ENCODE measurements around the gene CMTM4. TPM values are rescaled to one million over a fixed set of nuclear protein-coding genes. Genes with fewer than 3 reads are reported as not detected.
"Not testable (repeated sequence)": the region's sequence is repeated elsewhere in the genome, so short reads cannot be mapped to it uniquely, and the experiment has no call there.

The CMTM4 gene
- total RNA-seq, 1 experiment from 2014 or later: 22.5 TPM

DNA sequence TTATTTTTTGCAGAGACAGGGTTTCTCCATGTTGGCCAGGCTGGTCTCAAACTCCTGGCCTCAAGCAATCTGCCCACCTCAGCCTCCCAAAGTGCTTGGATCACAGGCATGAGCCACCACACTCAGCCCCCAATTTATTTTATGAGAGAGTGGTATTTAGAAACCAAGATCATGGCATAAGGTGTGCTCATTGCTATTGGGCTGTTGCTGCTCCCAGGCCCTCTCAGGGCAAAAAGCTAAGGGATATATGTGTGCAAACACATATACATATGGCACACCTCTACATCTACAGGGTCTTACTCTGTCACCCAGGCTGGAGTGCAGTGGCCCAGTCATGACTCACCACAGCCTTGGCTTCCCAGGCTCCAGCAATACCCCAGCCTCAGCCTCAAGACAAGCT, 15.0 kb upstream of the CMTM4 start:
- DNase-seq (ENCODE audit: low spot score): no peak
- in situ Hi-C loops (cut with HindIII; ENCODE audit: low sequenced_read_pairs): no loop called here

DNA sequence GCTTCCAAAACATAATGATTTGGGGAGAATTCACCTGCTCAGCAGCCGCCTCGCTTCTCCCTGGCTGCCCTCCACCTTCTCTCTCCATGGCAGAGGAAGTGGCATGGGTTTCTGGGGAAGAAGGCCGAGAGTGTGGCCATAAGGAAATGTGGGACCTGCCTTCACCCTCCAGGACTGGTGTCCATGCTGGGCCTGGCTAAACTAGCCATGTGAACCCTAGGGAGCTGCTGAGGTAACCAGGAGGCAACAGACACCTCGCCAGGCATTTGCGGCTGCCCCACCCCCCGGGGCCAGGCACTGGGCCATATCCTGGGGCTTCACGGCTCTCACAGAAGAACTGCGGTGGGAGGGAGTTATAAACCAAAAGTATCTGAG, 9.9 kb upstream of the CMTM4 start:
- in situ Hi-C loops (cut with HindIII; ENCODE audit: low sequenced_read_pairs): no loop called here
- DNase-seq (ENCODE audit: low spot score): no peak

DNA sequence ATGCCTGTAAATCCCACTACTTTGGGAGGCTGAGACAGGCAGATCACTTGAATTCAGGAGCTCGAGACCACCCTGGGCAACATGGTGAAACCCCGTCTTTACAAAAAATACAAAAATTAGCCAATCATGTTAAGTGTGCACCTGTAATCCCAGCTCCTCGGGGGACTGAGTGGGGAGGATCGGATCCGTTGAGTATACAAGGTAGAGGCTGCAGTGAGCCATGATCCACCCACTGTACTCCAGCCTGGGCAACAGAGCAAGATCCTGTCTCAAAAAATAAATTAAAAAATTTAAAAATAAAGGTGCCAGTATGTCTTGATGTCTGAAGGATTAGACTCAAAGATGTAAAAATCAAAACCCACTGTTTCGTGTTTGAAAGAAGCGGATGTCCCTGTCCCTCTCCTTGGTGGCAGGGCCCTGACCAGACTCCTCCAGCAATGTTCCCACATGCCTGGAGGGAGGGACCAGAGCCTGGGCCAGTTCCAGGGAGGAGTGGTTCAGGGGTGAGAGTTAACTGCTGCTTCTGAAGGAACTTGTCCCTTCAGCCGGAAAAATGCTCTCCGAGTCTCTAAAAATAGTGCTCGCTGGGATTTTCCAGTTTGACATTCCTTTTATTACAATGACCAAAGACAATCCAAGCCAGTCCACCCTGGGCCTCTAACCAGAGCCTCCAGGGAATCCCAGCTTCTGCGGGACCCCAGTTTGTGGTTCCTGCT, 9.4 kb upstream of the CMTM4 start:
- in situ Hi-C loops (cut with HindIII; ENCODE audit: low sequenced_read_pairs): no loop called here
- peak; percentile 34 for DNase-seq (ENCODE audit: low spot score)

DNA sequence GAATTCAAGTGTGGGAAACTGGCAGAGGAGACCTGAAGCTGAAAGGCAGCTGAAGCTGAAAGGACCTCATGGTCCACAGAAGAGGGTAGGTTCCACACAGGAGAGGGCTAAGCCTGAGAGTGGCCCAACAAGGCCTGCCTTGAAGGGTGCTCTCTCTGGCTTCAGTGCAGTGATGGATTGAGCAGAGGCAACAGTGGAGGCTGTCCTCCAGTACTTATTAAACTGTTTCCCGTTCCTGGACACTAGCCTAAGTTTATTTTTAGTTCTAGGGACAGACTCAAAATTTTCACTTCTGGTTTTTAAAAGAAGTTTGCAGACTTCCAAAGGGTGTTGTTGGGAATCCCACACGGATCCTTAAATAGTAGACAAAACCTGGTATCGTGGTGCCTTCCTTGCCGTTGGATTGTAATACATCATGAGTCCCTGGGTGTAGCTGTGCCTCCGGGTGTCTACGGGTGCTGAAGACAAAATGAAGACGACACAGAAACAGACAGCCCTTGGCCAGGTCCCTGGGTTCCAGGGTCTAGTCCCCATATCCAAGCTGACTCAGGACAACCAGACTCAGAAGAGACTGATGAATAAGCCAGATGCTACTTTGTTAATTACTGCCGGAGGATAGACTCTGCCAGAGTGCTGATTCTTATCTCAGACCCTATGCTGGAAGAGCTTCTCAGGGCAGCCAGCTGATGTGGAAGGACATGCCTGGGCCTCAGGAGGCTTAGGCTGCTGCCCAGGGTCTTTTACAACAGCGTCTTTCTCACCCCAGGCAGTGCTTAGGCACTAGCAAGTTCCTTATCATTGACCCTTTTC, 7.1 kb upstream of the CMTM4 start:
- DNase-seq (ENCODE audit: low spot score): no peak
- in situ Hi-C loops (cut with HindIII; ENCODE audit: low sequenced_read_pairs): no loop called here

DNA sequence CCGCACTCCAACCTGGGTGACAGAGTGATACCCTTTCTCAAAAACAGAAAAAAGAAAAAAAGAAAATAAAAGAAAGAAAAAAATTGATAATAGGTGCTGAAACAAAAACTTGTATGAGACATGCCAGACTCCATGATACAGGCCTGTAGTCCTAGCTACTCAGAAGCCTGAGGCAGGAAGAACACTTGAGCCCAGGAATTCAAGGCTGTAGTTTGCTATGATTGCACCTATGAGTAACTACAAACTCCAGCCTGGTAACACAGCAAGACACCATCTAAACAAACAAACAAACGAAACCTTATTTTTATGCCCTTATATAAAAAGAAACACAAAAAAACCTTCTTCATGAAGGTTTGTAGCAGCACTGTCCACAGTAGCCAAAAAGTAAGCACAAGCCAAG, 5.0 kb upstream of the CMTM4 start:
- in situ Hi-C loops (cut with HindIII; ENCODE audit: low sequenced_read_pairs): no loop called here
- no peak for DNase-seq (ENCODE audit: low spot score)

DNA sequence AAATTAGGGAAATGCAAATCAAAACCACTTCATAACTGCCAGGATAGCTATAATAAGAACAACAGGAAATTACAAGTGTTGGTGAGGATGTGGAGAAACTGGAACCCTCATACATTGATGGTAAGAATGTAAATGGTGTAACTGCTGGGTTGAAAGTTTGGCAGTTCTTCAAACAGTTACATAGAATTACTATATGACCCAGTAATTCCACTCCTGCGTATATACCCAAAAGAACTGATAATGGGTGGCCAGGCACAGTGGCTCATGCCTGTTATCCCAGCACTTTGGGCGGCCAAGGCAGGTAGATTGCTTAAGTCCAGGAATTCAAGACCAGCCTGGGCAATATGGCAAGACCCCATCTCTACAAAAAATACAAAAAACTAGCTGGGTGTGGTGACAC, 4.5 kb upstream of the CMTM4 start:
- no peak for DNase-seq (ENCODE audit: low spot score)
- in situ Hi-C loops (cut with HindIII; ENCODE audit: low sequenced_read_pairs): no loop called here

DNA sequence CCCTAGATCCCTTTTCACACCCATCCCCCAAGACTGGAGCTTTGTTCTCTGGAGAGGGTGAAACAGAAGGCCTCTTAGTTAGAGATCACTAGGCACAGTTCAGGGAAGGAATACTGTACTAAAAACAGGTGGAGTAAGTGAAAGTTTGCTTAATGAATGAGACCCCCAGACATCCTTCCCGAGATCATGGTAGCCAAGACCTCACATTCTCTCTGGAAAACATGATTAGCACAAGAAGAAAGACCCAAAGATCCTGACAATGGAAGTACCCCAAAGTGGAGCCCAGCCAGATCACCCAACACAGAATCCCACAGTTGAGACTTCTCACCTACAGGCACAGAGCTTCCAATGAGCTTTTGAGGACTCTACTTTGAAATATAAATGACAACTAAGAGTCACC, 3.4 kb upstream of the CMTM4 start:
- no peak for DNase-seq (ENCODE audit: low spot score)
- in situ Hi-C loops (cut with HindIII; ENCODE audit: low sequenced_read_pairs): no loop called here

DNA sequence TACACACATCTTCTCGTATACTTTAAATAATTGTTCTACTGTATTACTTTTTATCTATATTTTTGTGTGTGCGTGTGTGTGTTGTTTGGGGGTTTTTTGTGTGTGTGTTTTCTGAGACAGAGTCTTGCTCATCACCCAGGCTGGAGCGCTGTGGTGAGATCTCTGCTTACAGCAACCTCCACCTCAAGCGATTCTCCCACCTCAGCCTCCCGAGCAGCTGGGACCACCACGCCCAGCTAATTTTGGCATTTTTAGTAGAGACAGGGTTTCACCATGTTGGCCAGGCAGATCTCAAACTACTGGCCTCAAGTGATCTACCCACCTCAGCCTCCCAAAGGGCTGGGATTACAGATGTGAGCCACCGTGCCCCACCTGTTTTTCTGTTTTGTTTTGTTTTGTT, 1.5 kb upstream of the CMTM4 start:
- in situ Hi-C loops (cut with HindIII; ENCODE audit: low sequenced_read_pairs): no loop called here
- no peak for DNase-seq (ENCODE audit: low spot score)

DNA sequence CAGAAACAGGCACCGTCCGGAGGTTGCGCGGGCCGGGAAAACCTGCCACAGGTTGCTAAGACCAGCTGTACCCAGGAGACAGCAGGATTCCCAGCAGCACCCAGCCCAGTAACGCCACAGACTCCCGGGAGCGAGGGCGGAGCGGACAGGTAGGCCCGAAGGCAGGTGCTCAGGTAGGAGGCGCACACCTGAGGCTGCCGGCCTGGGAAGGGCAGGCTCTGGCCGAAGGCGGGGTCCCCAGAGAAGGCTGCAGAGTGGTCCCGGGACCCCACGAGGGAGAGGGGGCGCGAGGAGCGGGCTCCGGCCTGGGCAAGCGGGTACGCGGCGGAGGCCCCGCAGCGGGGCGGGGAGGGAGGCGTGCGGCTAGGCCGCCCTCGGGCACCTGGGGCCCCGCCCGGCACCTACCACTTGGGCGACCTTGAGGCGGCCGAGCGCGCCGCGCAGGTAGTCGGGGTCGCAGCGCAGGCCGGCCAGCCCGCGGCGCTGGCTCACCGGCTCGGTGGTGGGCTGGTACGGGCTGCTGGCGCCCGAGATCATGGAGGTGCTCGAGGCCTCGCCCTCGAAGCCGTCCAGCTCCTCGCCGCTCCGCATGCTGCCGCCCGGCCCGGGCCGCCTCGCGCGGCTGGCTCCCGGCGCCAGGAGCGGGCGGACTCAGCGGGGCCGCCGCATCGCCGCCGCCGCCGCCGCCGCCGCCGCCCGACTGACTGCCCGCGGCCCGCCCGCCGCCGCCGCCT, 441 bp downstream of the CMTM4 start:
- DNase-seq (ENCODE audit: low spot score): no peak
- in situ Hi-C loops (cut with HindIII; ENCODE audit: low sequenced_read_pairs): no loop called here

DNA sequence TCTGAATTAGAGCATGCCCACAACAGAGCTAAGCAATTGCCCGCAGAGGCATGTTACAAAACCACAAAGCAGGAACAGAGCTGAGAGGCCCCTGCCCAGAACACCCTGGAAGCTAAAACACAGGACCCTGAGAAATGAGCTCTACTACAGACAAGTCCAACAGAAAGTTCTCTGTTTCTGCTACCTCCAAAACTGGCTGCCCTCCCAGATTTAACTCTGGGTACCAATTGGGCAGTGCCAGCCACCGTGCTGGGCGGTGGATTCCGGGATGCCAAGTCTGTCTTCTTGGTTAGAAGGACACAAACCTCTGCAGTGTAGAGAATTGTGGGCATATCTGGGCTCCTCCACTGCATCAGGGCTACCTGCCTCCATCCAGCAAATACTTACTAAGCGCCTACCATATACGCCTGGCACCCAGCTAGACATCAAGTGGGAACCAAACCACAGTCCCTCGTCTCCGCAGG, 1.0 kb downstream of the CMTM4 start:
- DNase-seq (ENCODE audit: low spot score): peak; percentile 61
- in situ Hi-C loops (cut with HindIII; ENCODE audit: low sequenced_read_pairs): no loop called here

DNA sequence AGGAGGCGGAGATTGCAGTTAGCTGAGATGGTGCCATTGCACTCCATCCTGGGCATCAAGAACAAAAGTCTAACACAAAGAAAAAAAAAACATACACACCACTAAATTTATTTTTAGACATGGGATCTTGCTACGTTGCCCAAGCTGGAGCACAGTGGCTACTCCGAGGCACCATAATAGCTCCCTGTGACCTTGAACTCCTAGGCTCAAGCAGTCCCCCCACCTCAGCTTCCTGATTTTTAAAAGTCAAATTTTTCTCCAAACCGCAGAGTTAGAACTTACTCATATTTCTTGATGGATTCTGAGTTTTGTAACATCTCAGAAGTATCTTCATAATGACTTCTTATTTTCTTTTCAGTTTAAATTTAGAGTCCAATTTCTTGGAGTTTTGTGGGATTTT, 3.4 kb downstream of the CMTM4 start:
- no peak for DNase-seq (ENCODE audit: low spot score)
- in situ Hi-C loops (cut with HindIII; ENCODE audit: low sequenced_read_pairs): no loop called here

DNA sequence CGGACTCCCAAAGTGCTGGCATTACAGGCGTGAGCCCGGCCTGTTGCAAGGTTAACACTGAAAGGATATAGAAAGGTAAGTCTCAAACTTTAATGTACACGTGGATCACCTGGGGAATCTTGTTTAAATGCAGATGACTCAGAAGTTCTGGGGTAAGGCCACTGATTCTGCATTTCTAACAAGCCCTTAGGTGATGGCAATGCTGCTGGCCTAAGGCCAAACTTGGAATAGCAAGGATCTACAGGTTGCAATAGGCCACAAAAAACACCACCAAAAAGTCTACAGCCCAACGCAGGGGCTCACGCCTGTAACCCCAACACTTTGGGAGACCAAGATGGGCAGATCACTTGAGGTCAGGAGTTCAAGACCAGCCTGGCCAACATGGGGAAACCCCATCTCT, 4.2 kb downstream of the CMTM4 start:
- in situ Hi-C loops (cut with HindIII; ENCODE audit: low sequenced_read_pairs): no loop called here
- DNase-seq (ENCODE audit: low spot score): no peak

DNA sequence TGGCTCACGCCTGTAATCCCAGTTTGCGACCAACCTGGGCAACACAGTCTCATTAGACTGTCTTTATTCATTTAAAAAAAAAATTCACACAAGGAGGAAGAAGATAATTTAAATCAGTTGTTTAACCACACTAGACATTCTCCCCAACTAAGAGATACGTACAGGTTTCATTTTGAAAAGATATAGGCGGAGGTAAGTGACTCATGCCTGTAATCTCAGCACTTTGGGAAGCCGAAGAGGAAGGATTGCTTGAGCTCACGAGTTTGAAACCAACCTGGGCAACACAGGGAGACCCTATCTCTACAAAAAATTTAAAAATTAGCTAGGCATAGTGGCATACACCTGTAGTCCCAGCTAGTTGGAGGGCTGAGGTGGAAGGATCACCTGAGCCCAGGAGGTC, 5.3 kb downstream of the CMTM4 start:
- in situ Hi-C loops (cut with HindIII; ENCODE audit: low sequenced_read_pairs): no loop called here

DNA sequence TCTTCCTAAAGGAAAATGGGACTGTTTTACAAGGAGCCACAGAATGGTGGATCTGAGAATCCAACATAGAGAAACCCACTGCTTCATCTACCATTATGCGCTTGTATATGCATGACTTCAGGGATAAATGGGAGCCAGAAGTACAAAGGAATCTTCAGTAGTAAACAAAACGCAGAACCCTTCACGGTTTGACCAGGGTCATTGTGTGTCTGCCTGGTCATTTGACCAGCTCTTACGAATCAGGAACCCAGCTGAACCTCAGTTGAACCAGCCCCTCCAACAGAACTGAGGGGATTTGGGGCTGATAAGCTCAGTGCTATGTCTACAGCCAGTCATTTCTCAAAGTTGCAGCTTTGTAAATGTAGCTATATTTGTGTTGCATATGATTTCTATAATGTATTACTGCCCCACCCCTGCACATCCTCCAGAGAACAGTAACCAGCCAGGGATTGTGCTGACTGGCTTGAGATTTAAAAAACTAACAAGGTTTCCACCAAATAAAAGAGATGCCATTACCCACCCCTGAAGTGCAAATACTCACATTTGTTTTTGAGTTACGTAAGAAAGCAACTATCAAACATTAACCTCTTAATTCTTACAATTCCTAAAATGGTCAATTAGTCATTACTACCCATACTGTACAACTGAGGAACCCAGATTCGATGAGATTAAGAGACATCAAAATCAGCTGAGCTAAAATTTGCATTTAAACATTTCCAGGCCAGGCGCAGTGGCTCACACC, 6.3 kb downstream of the CMTM4 start:
- in situ Hi-C loops (cut with HindIII; ENCODE audit: low sequenced_read_pairs): no loop called here
- DNase-seq (ENCODE audit: low spot score): no peak

More for the DNA sequence above, 5.3 kb downstream of the CMTM4 start:
- no peak for DNase-seq (ENCODE audit: low spot score)

DNA sequence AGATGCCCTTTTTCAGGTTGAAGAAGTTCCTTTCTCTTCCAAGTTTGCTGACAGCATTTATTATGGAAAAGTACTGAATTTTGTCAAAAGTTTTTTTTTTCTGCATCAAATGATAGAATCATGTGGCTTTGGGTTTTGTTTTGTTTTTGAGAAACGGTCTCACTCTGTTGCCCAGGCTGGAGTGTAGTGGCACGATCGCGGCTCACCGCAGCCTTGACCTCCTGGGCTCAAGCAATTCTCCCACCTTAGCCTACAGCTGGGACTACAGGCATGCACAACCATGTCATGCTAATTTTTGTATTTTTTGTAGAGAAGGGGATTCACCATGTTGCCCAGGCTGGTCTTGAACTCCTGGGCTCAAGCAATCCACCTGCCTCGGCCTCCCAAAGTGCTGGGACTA, 7.3 kb downstream of the CMTM4 start:
- DNase-seq (ENCODE audit: low spot score): no peak

DNA sequence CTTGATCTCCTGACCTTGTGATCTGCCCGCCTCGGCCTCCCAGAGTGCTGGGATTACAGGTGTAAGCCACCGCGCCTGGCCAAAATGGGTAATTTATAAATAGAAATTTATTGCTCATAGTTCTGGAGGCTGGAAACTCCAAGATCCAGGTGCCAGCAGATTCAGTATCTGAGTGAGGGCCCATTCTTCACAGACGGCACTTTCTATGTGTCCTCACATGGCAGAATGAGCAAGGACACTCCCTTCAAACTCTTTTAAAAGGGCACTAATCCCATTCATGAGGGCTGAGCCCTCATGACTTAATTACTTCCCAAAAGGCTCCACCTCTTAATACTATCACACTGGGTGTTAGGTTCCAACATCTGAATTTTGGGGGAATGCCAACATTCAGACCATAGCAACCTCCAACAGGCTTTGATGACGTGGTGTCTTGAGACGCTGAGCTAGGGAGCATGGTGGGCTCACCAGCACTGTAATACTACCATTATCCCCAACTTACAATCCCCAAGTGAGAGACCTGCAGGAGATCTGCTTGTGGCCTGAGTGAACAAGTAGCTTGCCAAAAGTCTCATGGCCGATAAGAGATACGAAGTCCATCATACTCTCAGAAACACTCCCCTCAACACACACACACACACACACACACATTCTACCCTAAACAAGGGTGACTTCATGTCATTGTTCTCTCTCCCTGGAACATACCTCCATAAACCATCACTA, 8.5 kb downstream of the CMTM4 start:
- in situ Hi-C loops (cut with HindIII; ENCODE audit: low sequenced_read_pairs): no loop called here

More for the DNA sequence above, 7.3 kb downstream of the CMTM4 start:
- in situ Hi-C loops (cut with HindIII; ENCODE audit: low sequenced_read_pairs): no loop called here

DNA sequence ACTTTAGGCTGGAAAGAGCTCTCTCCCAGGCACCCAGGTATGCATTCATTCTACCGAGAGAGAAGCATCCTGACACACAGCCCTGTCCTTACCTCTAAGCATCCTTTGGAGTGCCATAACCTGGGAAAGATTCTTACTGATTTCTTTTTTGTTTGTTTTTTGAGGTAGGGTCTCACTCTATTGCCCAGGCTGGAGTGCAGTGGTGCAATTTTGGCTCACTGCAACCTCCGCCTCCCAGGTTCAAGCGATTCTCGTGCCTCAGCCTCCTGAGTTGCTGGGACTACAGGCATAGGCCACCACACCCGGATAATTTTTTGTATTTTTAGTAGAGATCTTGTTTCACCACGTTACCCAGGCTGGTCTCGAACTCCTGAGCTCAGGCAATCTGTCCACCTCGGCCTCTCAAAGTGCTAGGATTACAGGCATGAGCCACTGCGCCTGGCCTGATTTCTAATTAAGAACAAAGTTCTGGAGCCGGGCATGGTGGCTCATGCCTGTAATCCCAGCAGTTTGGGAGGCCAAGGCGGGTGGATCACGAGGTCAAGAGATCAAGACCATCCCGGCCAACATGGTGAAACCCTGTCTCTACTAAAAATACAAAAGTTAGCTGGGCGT, 10.9 kb downstream of the CMTM4 start:
- DNase-seq (ENCODE audit: low spot score); in situ Hi-C loops (cut with HindIII; ENCODE audit: low sequenced_read_pairs): not testable (repeated sequence)

More for the DNA sequence above, 8.5 kb downstream of the CMTM4 start:
- no peak for DNase-seq (ENCODE audit: low spot score)

DNA sequence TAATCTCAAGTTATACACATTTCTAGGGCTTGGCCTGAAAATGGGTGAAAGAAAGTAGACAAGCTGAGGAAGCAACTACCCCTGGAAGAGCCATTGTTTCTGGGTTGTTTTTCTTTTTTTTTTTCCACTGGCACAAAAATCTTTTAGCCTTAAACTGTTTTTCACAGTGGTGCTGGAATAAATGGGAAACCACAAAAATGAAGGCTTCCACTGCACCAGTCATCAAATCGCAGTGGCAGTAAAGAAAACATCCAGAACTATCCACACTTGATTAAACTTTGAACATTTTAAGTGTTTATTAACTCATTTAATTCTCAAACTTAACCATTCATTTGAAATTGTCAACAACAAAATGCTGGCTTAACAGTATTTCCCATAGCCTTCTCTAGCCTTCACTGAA, 14.3 kb downstream of the CMTM4 start:
- DNase-seq (ENCODE audit: low spot score): no peak

More for the DNA sequence above, 14.3 kb downstream of the CMTM4 start:
- in situ Hi-C loops (cut with HindIII; ENCODE audit: low sequenced_read_pairs): no loop called here
